AG09309 (cell line): ENCODE data around the gene NFATC1.

Experiments used
- DNase-seq: peaks from one replicate; pipeline ENCODE4 v3.0.0-alpha.2; 2010; ENCODE audit warnings: low read depth
- H3K4me3 ChIP-seq: 2 replicates; pipeline ENCODE4 v1.5.1; 2011; ENCODE audit warnings: mild to moderate bottlenecking, low read depth, low read length, moderate library complexity; ENCODE audit not compliant: control insufficient read depth
- CTCF ChIP-seq: IDR thresholded peaks from 2 replicates; pipeline ENCODE4 v1.5.1; 2011; ENCODE audit warnings: mild to moderate bottlenecking, low read depth, low read length, inconsistent platforms; ENCODE audit not compliant: insufficient read depth, control insufficient read depth; ENCODE audit errors: missing control alignments

Gene NFATC1

GRCh38 chr18:79418236-79418635 lies 22.5 kb downstream of the NFATC1 start:
- H3K4me3 ChIP-seq = no peak overlapping the region
- TF ChIP-seq CTCF = no peak
- no peak for DNase-seq

- no peak for DNase-seq
- TF ChIP-seq CTCF = no peak
- no peak overlapping the region for H3K4me3 ChIP-seq
Measured at GRCh38 chr18:79418642-79419041, 22.9 kb downstream of the NFATC1 start.

- DNase-seq = no peak
- H3K4me3 ChIP-seq = no peak overlapping the region
- no peak for TF ChIP-seq CTCF
Measured at GRCh38 chr18:79420033-79420745, 24.5 kb downstream of the NFATC1 start.

- no peak for DNase-seq
- no peak for TF ChIP-seq CTCF
- H3K4me3 ChIP-seq = no peak overlapping the region
Measured at GRCh38 chr18:79421275-79421857, 25.6 kb downstream of the NFATC1 start.

GRCh38 chr18:79422022-79422782 lies 26.5 kb downstream of the NFATC1 start:
- peak; percentile 83 for DNase-seq
- no peak for TF ChIP-seq CTCF
- H3K4me3 ChIP-seq = no peak overlapping the region

- H3K4me3 ChIP-seq = no peak overlapping the region
- no peak for TF ChIP-seq CTCF
- no peak for DNase-seq
Measured at GRCh38 chr18:79422783-79423165, 27.0 kb downstream of the NFATC1 start.
